Measurements from ENCODE around the gene STK4.

- no peak for TF ChIP-seq CTCF (IDR thresholded peaks at IDR 0.05)
- TF ChIP-seq MAX (CRISPR knock-in tag; IDR thresholded peaks at IDR 0.05): peak; percentile 94
- no peak for TF ChIP-seq PRDM15 (CRISPR knock-in tag; IDR thresholded peaks at IDR 0.05)
These were observed 6.0 kb upstream of the STK4 start, which contains the start of gene TOMM34 for GRCh38 chr20:44960103-44960852.
